SU-DHL-6 (cell line): ENCODE measurements around the gene EHBP1L1.

Experiments used
- EZH2phosphoT487 ChIP-seq: fragments of 200-600 bp; sonication (generic), shearing (Covaris generic); conservative IDR thresholded peaks from 2 replicates; pipeline ENCODE4 v1.6.1; 2018; ENCODE audit warnings: mild to moderate bottlenecking, antibody characterized with exemption, low read length, moderate library complexity, mixed read lengths
- TF ChIP-seq, protein P1 (sequence below): fragments of 200-600 bp; sonication (generic); IDR thresholded peaks from one replicate; pipeline ENCODE4 v1.5.1; 2017; ENCODE audit warnings: antibody characterized with exemption, mild to moderate bottlenecking, low read length, moderate library complexity; ENCODE audit not compliant: insufficient read depth, poor library complexity, severe bottlenecking

DNA sequence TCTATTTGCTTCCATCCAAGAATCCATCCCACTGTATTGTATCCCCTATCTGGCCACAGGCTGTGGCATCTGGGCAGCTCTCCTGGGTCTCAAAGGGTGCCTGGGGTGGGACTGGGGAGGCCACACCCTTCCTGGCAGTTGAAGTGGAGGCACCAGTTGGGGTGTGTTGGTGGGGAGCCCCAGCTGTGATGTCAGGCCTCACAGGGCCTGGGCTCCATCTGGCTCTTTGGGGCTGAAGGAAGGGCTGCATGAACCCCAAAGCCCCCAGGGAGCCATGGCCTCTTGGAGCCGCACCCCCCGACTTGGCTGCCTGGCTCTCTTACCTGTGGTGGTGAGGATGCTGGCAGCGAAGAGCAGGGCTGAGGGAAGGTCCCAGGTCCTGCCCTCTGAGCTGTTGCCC is 19.3 kb downstream of the EHBP1L1 start:
- TF ChIP-seq, protein P1, sequence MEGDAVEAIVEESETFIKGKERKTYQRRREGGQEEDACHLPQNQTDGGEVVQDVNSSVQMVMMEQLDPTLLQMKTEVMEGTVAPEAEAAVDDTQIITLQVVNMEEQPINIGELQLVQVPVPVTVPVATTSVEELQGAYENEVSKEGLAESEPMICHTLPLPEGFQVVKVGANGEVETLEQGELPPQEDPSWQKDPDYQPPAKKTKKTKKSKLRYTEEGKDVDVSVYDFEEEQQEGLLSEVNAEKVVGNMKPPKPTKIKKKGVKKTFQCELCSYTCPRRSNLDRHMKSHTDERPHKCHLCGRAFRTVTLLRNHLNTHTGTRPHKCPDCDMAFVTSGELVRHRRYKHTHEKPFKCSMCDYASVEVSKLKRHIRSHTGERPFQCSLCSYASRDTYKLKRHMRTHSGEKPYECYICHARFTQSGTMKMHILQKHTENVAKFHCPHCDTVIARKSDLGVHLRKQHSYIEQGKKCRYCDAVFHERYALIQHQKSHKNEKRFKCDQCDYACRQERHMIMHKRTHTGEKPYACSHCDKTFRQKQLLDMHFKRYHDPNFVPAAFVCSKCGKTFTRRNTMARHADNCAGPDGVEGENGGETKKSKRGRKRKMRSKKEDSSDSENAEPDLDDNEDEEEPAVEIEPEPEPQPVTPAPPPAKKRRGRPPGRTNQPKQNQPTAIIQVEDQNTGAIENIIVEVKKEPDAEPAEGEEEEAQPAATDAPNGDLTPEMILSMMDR: no peak
- TF ChIP-seq EZH2phosphoT487: no peak
